A549 (cell line): ENCODE measurements around the gene TERF2IP. TPM values are rescaled to one million over a fixed set of nuclear protein-coding genes. Genes with fewer than 3 reads are reported as not detected.

ENCODE experiments used
- ATAC-seq, 2 experiments: fragments of 200-7000 bp in 1 of 2; fragments of >200 bp in 1 of 2; cut with Nextera tagmentation in 1 of 2; cut with Tn5 transposase in 1 of 2; 3 replicates each; pipeline versions ENCODE4 v1.8.0 to v1.9.1; 2018 to 2020; ENCODE audit warnings: mild to moderate bottlenecking in 1 of 2, moderate library complexity in 1 of 2
- CTCF ChIA-PET: fragments of 300-600 bp; sonication (Branson Sonifier 250); formaldehyde crosslinking; extraction: SDS; loops from one replicate; lab custom pipeline; 2021; ENCODE audit warnings: antibody characterized with exemption, inconsistent platforms; lab: Yijun Ruan, JAX
- POLR2A ChIA-PET: fragments of 350-600 bp; formaldehyde crosslinking; extraction: SDS; loops from one replicate; lab custom pipeline; 2021; ENCODE audit warnings: antibody characterized with exemption, inconsistent platforms; lab: Yijun Ruan, JAX
- DNase-seq, 2 experiments: peaks; one replicate each; pipeline versions ENCODE4 v3.0.0 to v3.0.0-alpha.2; 2011 to 2016; ENCODE audit warnings: low read depth in 1 of 2, low spot score in 1 of 2
- FAIRE-seq: peaks from 2 replicates; lab custom pipeline; 2011; peaks lifted over from hg19 to GRCh38; lab: Jason Lieb, UNC
- H3K27ac ChIP-seq, 2 experiments: fragments of >200 bp; sonication (Bioruptor Twin); formaldehyde crosslinking; 3 replicates each; pipeline ENCODE4 v1.5.1; 2016 to 2017
- H3K4me1 ChIP-seq: fragments of >200 bp; sonication (Bioruptor Twin); formaldehyde crosslinking; 3 replicates; pipeline ENCODE4 v1.6.1; 2016
- H3K4me2 ChIP-seq: fragments of >200 bp; sonication (Bioruptor Twin); formaldehyde crosslinking; 3 replicates; pipeline ENCODE4 v1.6.1; 2016
- H3K4me3 ChIP-seq: fragments of >200 bp; sonication (Bioruptor Twin); formaldehyde crosslinking; 3 replicates; pipeline ENCODE4 v1.5.1; 2016
- H3K9me3 ChIP-seq: fragments of >200 bp; sonication (Bioruptor Twin); formaldehyde crosslinking; 3 replicates; pipeline ENCODE4 v1.6.1; 2016
- ATOH8 ChIP-seq: fragments of 250-450 bp; sonication (Bioruptor Pico); IDR thresholded peaks from 2 replicates; pipeline ENCODE4 v1.5.0; 2020; ENCODE audit warnings: low read depth, mild to moderate bottlenecking, moderate library complexity
- BHLHE40 ChIP-seq: IDR thresholded peaks from 2 replicates; pipeline ENCODE4 v1.6.1; 2012; ENCODE audit warnings: low read depth, low read length, inconsistent platforms
- CBX2 ChIP-seq: fragments of 200-600 bp; sonication (generic); IDR thresholded peaks from 2 replicates; pipeline ENCODE4 v1.6.1; 2016; ENCODE audit warnings: low read depth, mild to moderate bottlenecking, borderline replicate concordance
- CBX8 ChIP-seq: fragments of 200-600 bp; sonication (generic); IDR thresholded peaks from 2 replicates; pipeline ENCODE4 v1.6.1; 2016
- CHD4 ChIP-seq: fragments of 200-600 bp; sonication (generic); IDR thresholded peaks from 2 replicates; pipeline ENCODE4 v1.6.1; 2016; ENCODE audit warnings: antibody characterized with exemption, mild to moderate bottlenecking, borderline replicate concordance
- CTCF ChIP-seq: fragments of >200 bp; sonication (Bioruptor Twin); formaldehyde crosslinking; IDR thresholded peaks from 3 replicates; pipeline ENCODE4 v1.5.1; 2016
- EHF ChIP-seq: fragments of 250-450 bp; sonication (Bioruptor Pico); IDR thresholded peaks from 2 replicates; pipeline ENCODE4 v1.5.0; 2020; ENCODE audit warnings: mild to moderate bottlenecking
- EHMT2 ChIP-seq: fragments of 200-600 bp; sonication (generic); IDR thresholded peaks from 2 replicates; pipeline ENCODE4 v1.6.1; 2016; ENCODE audit warnings: antibody characterized with exemption, low read depth, mild to moderate bottlenecking, moderate library complexity
- EP300 ChIP-seq, 2 experiments: fragments of >200 bp; sonication (Bioruptor Twin); formaldehyde crosslinking; IDR thresholded peaks; 2 replicates in 1 of 2; 3 replicates in 1 of 2; pipeline ENCODE4 v1.6.1; 2016 to 2017
- FOSL2 ChIP-seq, 2 experiments: fragments of 450-650 bp in 1 of 2; fragments of >200 bp in 1 of 2; sonication (Bioruptor Twin) in 1 of 2; formaldehyde crosslinking; IDR thresholded peaks; 2 replicates each; pipeline versions ENCODE4 v1.5.0 to v1.6.1; 2016 to 2020; ENCODE audit warnings: mild to moderate bottlenecking in 1 of 2, moderate library complexity in 1 of 2
- FOXS1 ChIP-seq: fragments of 250-450 bp; sonication (Bioruptor Pico); IDR thresholded peaks from 2 replicates; pipeline ENCODE4 v1.5.0; 2020; ENCODE audit warnings: mild to moderate bottlenecking, moderate library complexity
- GATA3 ChIP-seq: IDR thresholded peaks from 2 replicates; pipeline ENCODE4 v1.6.1; 2012; ENCODE audit warnings: borderline replicate concordance
- HOXB13 ChIP-seq: fragments of 250-450 bp; sonication (Bioruptor Pico); IDR thresholded peaks from 2 replicates; pipeline ENCODE4 v1.5.0; 2020; ENCODE audit warnings: low read depth, mild to moderate bottlenecking, moderate library complexity
- HOXB5 ChIP-seq: fragments of 250-450 bp; sonication (Bioruptor Pico); IDR thresholded peaks from 2 replicates; pipeline ENCODE4 v1.5.0; 2020; ENCODE audit warnings: mild to moderate bottlenecking, moderate library complexity
- JUNB ChIP-seq: fragments of >200 bp; sonication (Bioruptor Twin); formaldehyde crosslinking; IDR thresholded peaks from 2 replicates; pipeline ENCODE4 v1.6.1; 2016
- KDM5A ChIP-seq: fragments of 200-600 bp; sonication (generic); IDR thresholded peaks from 2 replicates; pipeline ENCODE4 v1.6.1; 2016; ENCODE audit warnings: antibody characterized with exemption, mild to moderate bottlenecking
- PHF8 ChIP-seq: fragments of 200-600 bp; sonication (generic); IDR thresholded peaks from 2 replicates; pipeline ENCODE4 v1.6.1; 2016; ENCODE audit warnings: low read depth, mild to moderate bottlenecking, antibody characterized with exemption, moderate library complexity, borderline replicate concordance
- POLR2A ChIP-seq: IDR thresholded peaks from 2 replicates; pipeline ENCODE4 v1.6.1; 2012; ENCODE audit warnings: mild to moderate bottlenecking, low read length
- POLR2AphosphoS2 ChIP-seq: conservative IDR thresholded peaks from 2 replicates; pipeline ENCODE4 v1.6.1; 2012; ENCODE audit warnings: low read length, improper control_type of control experiment, inconsistent platforms
- RARB ChIP-seq: fragments of 250-450 bp; sonication (Bioruptor Pico); IDR thresholded peaks from 2 replicates; pipeline ENCODE4 v1.8.0; 2021; ENCODE audit warnings: mild to moderate bottlenecking, moderate library complexity
- RNF2 ChIP-seq: fragments of 200-600 bp; sonication (generic); IDR thresholded peaks from 2 replicates; pipeline ENCODE4 v1.6.1; 2016; ENCODE audit warnings: low read depth, mild to moderate bottlenecking, antibody characterized with exemption, moderate library complexity, borderline replicate concordance
- SMC3 ChIP-seq: fragments of >200 bp; sonication (Bioruptor Twin); formaldehyde crosslinking; IDR thresholded peaks from 3 replicates; pipeline ENCODE4 v1.6.1; 2018; ENCODE audit warnings: inconsistent platforms
- TFCP2L1 ChIP-seq: fragments of 250-450 bp; sonication (Bioruptor Pico); IDR thresholded peaks from 2 replicates; pipeline ENCODE4 v1.5.0; 2021; ENCODE audit warnings: mild to moderate bottlenecking
- ZNF302 ChIP-seq: fragments of 250-450 bp; sonication (Bioruptor Pico); IDR thresholded peaks from 2 replicates; pipeline ENCODE4 v1.9.0; 2021; ENCODE audit warnings: inconsistent platforms, mild to moderate bottlenecking, moderate library complexity
- WGBS: methylation state at CpG from one replicate; pipeline ENCODE4 v1.1.6; 2017; ENCODE audit errors: missing lambda C conversion rate; 5-methylcytosine and 5-hydroxymethylcytosine counted together
- polyA plus RNA-seq, 4 experiments: library from polyadenylated mRNA; depleted of rRNA in 3 of 4; stranded (reverse); fragments of >200 nt; fragmentation: RNase III in 1 of 4; extraction: RNeasy Plus Mini Kit Qiagen cat#74134 plus additional on column Dnase treatment in 1 of 4; gene quantifications; 2 replicates in 3 of 4; 3 replicates in 1 of 4; pipeline ENCODE4 v1.2.3, GENCODE V29; 2011 to 2017
- TF ChIP-seq, protein P1 (sequence below): fragments of 250-450 bp; sonication (Bioruptor Pico); IDR thresholded peaks from 2 replicates; pipeline ENCODE4 v1.5.0; 2021; ENCODE audit warnings: mild to moderate bottlenecking, moderate library complexity, borderline replicate concordance

The TERF2IP gene
- polyA plus RNA-seq, 2 of the 4 experiments (the other 2 are of a cell fraction) = 26.7 to 37.9 TPM

- DNase-seq = no peak
- ATAC-seq = no peak
- ChIA-PET CTCF (no interaction called here), POLR2A (no interaction called here)
- Histone ChIP-seq H3K9me3 (0 out of 3 replicates have a peak, but pooled peaks cover 5% of the 10 kb centered on the region), H3K4me1 (no peaks in the 10 kb centered on the region), H3K4me2 (no peak overlapping the region), H3K27ac (no peak overlapping the region), H3K4me3 (no peak overlapping the region)
- no peak for FAIRE-seq
- TF ChIP-seq FOXS1 (CRISPR knock-in tag) (no peak), BHLHE40 (no peak), EHMT2 (no peak), JUNB (no peak), EHF (CRISPR knock-in tag) (no peak)
Observed at GRCh38 chr16:75687361-75687760, 39.8 kb downstream of the TERF2IP start.

- WGBS = 46% methylated on average over 6 of the region's 6 CpGs
- CTCF ChIA-PET = interaction anchor here (0.7 to 1.5 kb wide), 3 partner anchors 11 to 94 kb away, joined by 3 to 4 read pairs (median 3); partner anchors contain the start of gene CPHXL2
- no peaks in the 10 kb centered on the region for H3K9me3 ChIP-seq
- FAIRE-seq = no peak
- peak; percentile 18 to 45 for DNase-seq
- no peak overlapping the region for H3K27ac ChIP-seq
- H3K4me1 ChIP-seq = no peaks in the 10 kb centered on the region
- no peak overlapping the region for H3K4me3 ChIP-seq
- H3K4me2 ChIP-seq = no peak overlapping the region
- ATAC-seq = peak in 1 of 2 experiments; percentile 45; a peak in 2 of 6 replicates
- POLR2A ChIA-PET = no interaction called here
- TF ChIP-seq EHF (CRISPR knock-in tag) = no peak
- peak; percentile 18; the same call in 1 of the 3 replicates for TF ChIP-seq CTCF
- TF ChIP-seq RNF2 = no peak
Observed at GRCh38 chr16:75695708-75696107, 48.1 kb downstream of the TERF2IP start.

DNA sequence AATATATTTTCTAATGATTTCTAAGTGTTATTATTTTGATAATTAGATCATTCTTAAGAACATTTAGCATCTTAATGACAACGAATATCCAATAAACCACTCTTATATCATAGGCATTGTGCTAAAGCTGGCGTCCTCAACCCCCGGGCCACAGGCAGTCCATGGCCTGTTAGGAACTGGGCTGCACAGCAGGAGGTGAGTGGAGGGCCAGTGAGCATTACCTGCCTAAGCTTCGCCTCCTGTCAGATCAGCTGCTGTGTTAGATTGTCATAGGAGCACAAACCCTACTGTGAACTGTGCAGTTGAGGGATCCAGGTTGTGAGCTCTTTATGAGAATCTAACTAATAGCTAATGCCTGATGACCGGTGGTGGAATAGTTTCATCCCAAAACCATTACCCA is 50.0 kb downstream of the TERF2IP start:
- ChIA-PET POLR2A (no interaction called here), CTCF (interaction anchor here (1.1 kb wide), 1 partner anchor 66 kb away, joined by 3 read pairs; no protein-coding TSS in a partner anchor)
- no peaks in the 10 kb centered on the region for H3K9me3 ChIP-seq
- H3K27ac ChIP-seq = no peak overlapping the region
- 28% methylated on average over 5 of the region's 5 CpGs for WGBS
- no peak for FAIRE-seq
- no peak overlapping the region for H3K4me3 ChIP-seq
- no peak overlapping the region for H3K4me2 ChIP-seq
- DNase-seq = no peak
- no peak for TF ChIP-seq HOXB5 (CRISPR knock-in tag)
- TF ChIP-seq CHD4 = no peak
- no peak for TF ChIP-seq GATA3
- TF ChIP-seq SMC3 = no peak
- TF ChIP-seq, all 56 proteins: peak for 0
- no peaks in the 10 kb centered on the region for H3K4me1 ChIP-seq
- ATAC-seq = no peak

DNA sequence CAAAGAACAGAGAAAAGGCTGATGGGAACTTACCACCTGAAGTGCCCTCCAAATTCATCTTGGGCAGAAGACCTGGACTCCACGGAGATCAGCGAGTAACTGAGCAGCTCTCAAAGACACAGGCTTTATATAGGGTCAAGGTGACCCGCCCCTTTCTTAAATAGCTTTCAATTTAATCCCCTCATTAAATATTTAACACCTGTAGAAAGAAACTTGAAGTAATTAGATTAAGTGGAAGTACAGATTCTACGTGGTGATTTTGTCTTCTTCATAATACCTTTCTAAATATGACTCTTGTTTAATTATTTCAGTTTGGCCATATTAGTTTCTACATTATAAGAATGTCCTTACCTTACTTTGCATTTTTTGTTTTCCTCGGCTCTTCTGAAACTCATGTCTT is 53.8 kb downstream of the TERF2IP start, which contains the start of gene DUXB:
Gene DUXB (minus strand): TSS at position 101 of the 400 bp plus-strand sequence. CDS start 43 bp downstream, at position 58.
- H3K4me1 ChIP-seq = no peaks in the 10 kb centered on the region
- no peak for ATAC-seq

More for the DNA sequence above, 53.8 kb downstream of the TERF2IP start, which contains the start of gene DUXB:
- WGBS = 29% methylated on average over 5 of the region's 5 CpGs
- no peak for TF ChIP-seq HOXB13
- TF ChIP-seq, protein P1, sequence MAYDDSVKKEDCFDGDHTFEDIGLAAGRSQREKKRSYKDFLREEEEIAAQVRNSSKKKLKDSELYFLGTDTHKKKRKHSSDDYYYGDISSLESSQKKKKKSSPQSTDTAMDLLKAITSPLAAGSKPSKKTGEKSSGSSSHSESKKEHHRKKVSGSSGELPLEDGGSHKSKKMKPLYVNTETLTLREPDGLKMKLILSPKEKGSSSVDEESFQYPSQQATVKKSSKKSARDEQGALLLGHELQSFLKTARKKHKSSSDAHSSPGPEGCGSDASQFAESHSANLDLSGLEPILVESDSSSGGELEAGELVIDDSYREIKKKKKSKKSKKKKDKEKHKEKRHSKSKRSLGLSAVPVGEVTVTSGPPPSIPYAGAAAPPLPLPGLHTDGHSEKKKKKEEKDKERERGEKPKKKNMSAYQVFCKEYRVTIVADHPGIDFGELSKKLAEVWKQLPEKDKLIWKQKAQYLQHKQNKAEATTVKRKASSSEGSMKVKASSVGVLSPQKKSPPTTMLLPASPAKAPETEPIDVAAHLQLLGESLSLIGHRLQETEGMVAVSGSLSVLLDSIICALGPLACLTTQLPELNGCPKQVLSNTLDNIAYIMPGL (CRISPR knock-in tag) = no peak
- TF ChIP-seq CTCF = no peak
- no peak for TF ChIP-seq CBX2
- no peak for TF ChIP-seq POLR2AphosphoS2
- TF ChIP-seq FOSL2 (IDR thresholded peaks at IDR 0.05) = no peak
- no peak for TF ChIP-seq FOSL2 (CRISPR knock-in tag; IDR thresholded peaks at IDR 0.05)
- TF ChIP-seq RARB (CRISPR knock-in tag) = no peak
- TF ChIP-seq PHF8 = no peak
- TF ChIP-seq TFCP2L1 = no peak
- no peak for TF ChIP-seq POLR2A
- no peak for TF ChIP-seq ZNF302 (CRISPR knock-in tag)
- TF ChIP-seq GATA3 = no peak
- no peak for TF ChIP-seq EHMT2
- TF ChIP-seq EP300 (IDR thresholded peaks at IDR 0.05) = no peak
- TF ChIP-seq CBX8 = no peak
- no peak for TF ChIP-seq KDM5A
- no peak for TF ChIP-seq ATOH8
- DNase-seq = no peak
- no peaks in the 10 kb centered on the region for H3K9me3 ChIP-seq
- POLR2A ChIA-PET = interaction anchor here (0.6 kb wide), 1 partner anchor 1146 kb away, joined by 6 read pairs; no protein-coding TSS in a partner anchor
- no peak within 1 kb of the TSS for H3K4me3 ChIP-seq
- H3K4me2 ChIP-seq = no peak within 1 kb of the TSS
- no peak within 1 kb of the TSS for H3K27ac ChIP-seq
- CTCF ChIA-PET = no interaction called here
- no peak for FAIRE-seq
